Ureter (tissue), 1 donor: ENCODE measurements around the gene KRTAP5-1. TPM values are rescaled to one million over a fixed set of nuclear protein-coding genes. Genes with fewer than 3 reads are reported as not detected.
"Not testable (repeated sequence)": the region's sequence is repeated elsewhere in the genome, so short reads cannot be mapped to it uniquely, and the experiment has no call there.

Experiments used
- DNase-seq: peaks from one replicate; pipeline ENCODE4 v3.0.0-alpha.2; 2020; ENCODE audit warnings: low spot score
- total RNA-seq: library from RNA; stranded (reverse); gene quantifications from one replicate; pipeline ENCODE4 v1.2.4, GENCODE V29; 2023
- donor health status: DM: yes; HTN: yes; CAD: no.

Gene KRTAP5-1
- total RNA-seq, 1 donor from 2014 or later = not detected

- not testable (repeated sequence) for DNase-seq
Measured at GRCh38 chr11:1601663-1602062, 16.6 kb upstream of the KRTAP5-1 start.

- no peak for DNase-seq
Measured at GRCh38 chr11:1600626-1601025, 15.5 kb upstream of the KRTAP5-1 start.

DNA sequence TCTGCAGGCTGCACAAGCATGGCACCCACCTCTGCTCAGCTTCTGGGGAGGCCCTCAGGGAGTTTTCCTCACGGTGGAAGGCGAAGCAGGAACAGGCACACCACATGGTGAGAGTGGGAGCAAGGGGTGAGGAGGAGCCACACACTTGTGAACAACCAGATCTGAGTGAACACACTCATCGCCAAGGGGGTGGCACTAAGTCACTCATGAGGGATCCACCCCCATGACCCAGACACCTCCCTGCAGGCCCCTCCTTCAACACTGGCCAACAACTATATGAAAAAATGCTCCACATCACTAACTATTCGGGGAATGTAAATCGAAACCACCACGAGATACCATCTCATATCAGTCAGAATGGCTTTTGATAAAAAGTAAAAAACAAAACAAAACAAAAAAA lies 13.7 kb upstream of the KRTAP5-1 start:
- DNase-seq = no peak

DNA sequence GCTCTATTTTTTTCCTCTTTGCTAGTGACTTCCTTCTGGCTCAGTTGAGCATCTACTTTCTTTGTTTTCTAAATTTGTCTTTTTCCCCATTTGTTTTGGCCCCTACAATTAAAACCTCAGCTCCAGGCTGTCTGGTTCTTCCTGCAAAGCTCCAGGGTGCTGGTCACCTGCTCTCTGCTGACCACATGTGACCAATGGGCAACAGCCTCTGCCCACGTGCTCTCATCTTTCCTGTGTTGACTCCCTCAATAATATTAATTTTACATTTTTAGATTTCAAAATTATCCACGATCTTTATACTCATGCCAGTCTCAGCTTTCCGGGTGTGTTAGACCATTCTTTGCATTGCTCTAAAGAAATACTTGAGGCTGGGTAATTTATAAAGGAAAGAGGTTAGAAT lies 13.3 kb upstream of the KRTAP5-1 start:
- DNase-seq = not testable (repeated sequence)

DNA sequence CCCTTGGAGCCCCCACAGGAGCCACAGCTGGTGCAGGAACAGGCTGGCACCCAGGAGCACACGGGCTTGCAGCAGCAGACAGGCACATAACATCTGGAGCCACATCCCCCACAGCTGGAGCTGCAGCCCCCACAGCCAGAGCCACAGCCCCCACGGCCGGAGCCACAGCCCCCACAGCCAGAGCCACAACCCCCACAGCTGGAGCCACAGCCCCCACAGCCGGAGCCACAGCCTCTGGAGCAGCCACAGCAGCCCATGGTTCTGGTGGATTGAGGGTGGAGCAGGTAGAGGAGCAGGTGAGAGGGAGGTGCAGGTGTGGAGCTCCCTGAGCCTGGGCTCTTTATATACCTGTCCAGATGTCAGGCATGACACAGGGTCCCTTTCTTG lies 12.9 kb upstream of the KRTAP5-1 start, which contains the start of gene KRTAP5-2:
KRTAP5-2 (minus strand) TSS at position 301 of the 387 bp plus-strand sequence; CDS start at position 257, 44 bp downstream.
- no peak for DNase-seq

DNA sequence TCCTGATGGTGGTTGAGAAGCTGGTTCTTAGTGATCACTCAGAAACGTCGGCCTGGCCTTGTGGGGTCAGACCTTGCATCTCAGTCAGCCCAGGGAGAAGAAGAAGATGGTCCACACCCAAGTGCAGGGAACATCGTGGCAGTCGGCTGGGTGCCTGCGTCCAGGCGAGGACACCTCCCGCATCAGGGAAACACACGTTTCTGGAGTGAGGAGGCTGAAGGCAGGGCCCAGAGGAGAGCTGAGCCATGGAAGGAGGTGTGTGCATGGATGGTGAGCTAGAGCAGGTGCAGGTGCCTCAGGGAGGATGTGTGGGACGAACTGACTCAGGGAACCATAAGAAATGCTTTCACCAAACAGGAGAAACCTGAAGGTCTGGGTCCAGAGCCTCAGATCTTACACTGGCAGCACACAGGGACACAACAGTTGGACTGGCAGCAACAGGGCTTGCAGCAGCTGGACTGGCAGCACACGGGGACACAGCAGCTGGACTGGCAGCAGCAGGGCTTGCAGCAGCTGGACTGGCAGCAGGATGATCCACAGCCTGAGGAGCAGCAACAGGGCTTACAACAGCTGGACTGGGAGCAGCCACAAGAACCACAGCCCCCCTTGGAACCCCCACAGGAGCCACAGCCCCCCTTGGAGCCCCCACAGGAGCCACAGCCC lies 12.4 kb upstream of the KRTAP5-1 start:
- DNase-seq = no peak

- not testable (repeated sequence) for DNase-seq
Measured at GRCh38 chr11:1596576-1597121, 11.6 kb upstream of the KRTAP5-1 start.

GRCh38 chr11:1595994-1596575 lies 11.0 kb upstream of the KRTAP5-1 start:
- not testable (repeated sequence) for DNase-seq

GRCh38 chr11:1592628-1593027 lies 7.5 kb upstream of the KRTAP5-1 start:
- DNase-seq = no peak

DNA sequence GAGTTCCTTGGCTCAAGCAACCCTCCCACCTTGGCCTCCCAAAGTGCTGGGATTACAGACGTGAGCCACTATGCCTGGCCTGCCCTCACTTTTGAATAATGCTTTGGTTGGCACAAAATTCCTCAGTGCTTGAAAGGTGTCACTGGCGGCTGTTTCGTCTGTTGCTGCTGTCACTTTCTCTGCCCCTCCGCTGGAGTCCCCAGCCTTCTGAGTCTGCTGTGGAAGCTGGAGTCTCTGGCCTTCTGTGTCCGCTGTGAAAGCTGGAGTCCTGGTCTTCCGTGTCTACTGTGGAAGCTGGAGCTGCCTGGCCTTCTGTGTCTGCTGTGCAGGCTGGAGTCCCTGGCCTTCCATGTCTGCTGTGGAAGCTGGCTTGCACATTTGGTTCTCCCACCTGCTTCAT lies 4.9 kb upstream of the KRTAP5-1 start:
- DNase-seq = no peak

DNA sequence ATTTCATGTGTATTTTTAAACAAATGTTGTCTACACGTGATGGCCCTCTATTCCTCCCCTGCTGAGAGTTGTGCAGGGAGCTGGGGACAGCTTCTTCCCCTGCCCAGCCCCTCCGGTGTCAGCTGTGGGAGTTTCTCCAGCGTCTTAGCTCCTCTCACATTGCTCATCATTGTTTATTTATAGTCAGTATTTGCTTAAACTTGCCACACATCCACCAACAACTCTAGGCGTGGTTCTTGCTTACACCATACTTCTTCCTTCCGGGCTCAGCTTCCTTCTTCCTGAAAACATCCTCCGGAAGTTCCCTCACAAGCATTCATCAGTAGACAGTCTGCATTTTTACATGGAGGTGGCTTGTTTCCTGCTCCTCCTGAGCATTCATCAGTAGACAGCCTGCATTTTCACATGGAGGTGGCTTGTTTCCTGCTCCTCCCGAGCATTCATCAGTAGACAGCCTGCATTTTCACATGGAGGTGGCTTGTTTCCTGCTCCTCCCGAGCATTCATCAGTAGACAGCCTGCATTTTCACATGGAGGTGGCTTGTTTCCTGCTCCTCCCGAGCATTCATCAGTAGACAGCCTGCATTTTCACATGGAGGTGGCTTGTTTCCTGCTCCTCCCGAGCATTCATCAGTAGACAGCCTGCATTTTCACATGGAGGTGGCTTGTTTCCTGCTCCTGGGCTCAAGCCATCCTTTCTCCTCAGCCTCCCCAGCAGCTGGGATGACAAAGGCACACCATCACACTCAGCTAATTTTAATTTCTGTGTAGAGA lies 4.3 kb upstream of the KRTAP5-1 start:
- not testable (repeated sequence) for DNase-seq

DNA sequence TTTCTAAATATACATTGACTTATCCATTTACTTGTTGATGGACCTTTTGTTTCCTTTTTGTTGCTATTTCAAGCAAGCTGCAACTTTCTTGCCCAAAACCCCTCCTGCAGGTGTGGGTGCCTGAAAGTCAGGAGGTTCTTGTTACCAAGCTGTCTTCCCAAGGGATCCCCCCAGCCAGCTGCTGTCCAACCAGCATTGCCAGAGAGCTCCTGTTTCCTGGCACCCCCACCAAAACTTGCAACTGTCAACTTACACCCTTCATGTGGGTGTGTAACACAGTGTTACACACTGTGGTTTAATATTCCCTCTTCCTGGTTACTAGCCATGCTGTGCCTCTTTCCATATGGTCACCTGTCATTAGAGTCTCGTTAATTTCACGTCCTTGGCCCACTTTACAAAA lies 1.6 kb upstream of the KRTAP5-1 start:
- no peak for DNase-seq

- DNase-seq = not testable (repeated sequence)
Measured at GRCh38 chr11:1582909-1583308, 2.2 kb downstream of the KRTAP5-1 start.

GRCh38 chr11:1581976-1582375 lies 3.1 kb downstream of the KRTAP5-1 start:
- no peak for DNase-seq

DNA sequence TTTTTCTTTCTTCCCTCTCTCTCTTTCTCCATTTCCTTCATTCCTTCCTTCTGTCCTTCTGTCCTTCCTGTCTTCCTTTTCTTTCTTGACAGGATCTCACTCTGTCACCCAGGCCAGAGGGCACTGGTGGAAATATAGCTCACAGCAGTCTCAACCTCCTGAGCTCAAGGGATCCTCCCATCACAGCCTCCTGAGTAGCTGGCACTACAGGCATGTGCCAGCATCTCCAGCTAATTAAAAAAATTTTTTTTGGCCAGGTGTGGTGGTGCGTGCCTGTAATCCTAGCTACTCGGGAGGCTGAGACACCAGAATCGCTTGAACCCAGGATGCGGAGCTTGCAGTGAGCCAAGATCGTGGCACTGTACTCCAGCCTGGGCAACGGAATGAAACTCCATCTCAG lies 8.3 kb downstream of the KRTAP5-1 start:
- no peak for DNase-seq

GRCh38 chr11:1575756-1576155 lies 9.3 kb downstream of the KRTAP5-1 start:
- not testable (repeated sequence) for DNase-seq

DNA sequence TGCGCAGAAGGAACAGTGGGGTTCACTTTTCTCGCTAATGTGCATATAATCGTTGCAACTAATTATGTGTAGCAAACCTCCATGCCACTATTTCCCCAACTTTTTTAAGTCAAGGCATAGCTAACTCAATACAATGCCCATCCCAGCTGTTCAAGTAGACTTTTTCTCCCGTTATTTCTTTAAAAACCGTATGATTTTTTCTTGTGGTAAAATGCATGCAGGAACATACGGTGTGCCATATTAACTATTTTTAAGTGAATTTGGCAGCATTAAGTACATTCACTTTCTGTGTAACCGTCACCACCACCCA lies 10.2 kb downstream of the KRTAP5-1 start:
- no peak for DNase-seq

DNA sequence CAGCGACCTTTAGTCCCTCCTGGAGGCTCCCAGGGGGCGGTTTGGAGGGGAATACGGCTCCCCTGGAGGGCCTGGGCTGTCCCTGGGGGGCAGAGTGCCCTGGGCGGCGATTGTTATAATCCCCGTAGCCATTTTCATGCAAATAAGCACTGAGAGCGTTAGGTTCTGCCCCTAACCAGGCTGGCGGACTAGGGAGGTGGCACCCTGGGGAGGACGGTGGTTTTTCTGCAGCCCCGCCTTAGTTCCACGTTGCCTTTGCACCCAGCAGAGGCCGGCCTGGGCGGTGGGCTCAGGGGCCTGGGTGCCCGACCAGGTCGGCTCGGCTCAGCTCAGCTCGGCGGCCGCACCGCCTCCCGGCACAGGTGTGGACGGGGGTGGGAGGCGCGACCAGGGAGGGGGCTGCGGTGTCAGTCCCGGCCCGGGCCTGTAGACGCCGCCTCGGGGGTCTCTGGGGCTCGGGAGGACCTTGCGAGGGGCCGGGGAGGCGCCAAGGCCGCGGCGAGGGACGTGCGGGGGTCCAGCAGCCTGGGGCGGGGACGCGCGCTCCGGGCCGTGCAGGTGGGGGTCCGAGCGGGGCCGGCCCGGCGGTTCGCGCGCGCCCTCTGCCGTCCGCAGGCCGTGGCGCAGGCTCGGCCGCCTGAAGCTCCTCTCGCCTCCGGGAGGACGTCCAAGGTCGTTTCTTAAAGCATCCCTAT lies 10.7 kb downstream of the KRTAP5-1 start:
- DNase-seq = no peak

GRCh38 chr11:1573903-1574237 lies 11.2 kb downstream of the KRTAP5-1 start:
- DNase-seq = no peak

DNA sequence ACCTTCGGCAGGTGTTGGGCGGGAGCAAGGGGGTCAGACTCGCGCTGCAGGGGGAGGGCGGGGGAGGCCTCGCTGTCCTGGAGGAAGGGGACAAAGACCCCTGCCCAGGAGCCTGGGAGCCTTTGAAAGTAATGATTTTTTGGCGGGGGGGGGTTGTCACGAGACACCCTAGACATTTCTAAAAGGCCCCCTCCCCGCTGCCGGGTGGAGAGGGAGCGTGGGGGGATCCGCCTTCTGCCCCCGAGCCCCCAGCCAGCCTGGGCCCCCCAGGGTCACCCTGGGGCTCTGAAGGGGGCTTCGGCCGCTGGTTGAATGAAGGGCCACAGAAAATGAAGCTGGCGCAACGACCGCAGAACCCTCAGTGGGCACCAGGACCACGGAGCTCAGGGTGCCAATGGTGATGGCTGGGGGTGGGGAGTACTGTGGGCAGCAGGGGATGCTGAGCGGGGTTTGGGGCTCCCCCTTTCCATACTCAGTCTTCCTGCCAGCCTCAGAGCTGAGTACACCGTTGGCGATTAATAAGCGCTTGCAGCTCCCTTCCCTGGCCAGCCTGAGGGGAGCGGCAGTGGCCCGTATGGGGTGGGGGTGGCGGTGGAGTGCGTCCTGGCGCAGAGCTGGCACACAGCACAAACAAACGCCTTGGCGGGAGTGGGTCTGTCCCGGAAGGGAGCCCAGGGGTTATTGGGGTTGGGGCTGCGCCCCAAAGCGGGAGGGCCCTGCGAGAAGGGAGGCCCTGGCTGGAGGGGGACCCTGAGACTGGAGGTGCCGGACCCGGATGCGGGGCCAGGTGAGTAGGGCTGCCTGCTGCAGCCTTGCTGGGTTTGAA lies 11.8 kb downstream of the KRTAP5-1 start:
- DNase-seq = no peak
